Globus pallidus (tissue), 1 donor: ENCODE measurements around the gene ZNF77.
"Not testable (repeated sequence)": the region's sequence is repeated elsewhere in the genome, so short reads cannot be mapped to it uniquely, and the experiment has no call there.

ENCODE experiments used
- DNase-seq: peaks from one replicate; pipeline ENCODE4 v3.0.0-alpha.2; 2015; ENCODE audit warnings: low spot score

ZNF77 gene

GRCh38 chr19:2944775-2945574 is at the start of gene ZNF77:
TSS of gene ZNF77 (minus strand) at chr19:2944971. CDS start at chr19:2944840, 131 bp downstream.
- peak; percentile 99 for DNase-seq

DNA sequence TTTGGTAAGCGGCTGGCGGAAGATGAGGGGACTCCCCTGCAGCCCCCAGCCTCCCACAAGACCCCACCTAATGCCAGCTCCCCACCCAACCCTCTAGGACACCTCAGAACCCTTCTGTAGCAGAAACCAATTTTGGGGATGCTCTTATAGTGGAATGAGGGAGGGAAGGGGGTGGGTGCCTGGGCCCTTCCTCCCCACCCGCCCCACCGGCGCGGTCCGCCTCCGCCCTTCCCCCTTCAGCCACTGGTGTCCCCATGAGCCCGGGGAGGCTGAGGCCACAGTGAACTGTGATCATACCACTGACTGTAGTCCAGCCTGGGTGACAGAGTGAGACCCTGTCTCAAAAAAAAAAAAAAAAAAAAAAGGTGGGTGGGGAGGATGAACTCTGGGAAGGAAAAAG is 48.8 kb upstream of the ZNF77 start:
- no peak for DNase-seq

GRCh38 chr19:2992958-2993357 is 48.2 kb upstream of the ZNF77 start:
- no peak for DNase-seq

- not testable (repeated sequence) for DNase-seq
Measured at GRCh38 chr19:2992333-2992732, 47.6 kb upstream of the ZNF77 start.

GRCh38 chr19:2989236-2989946 is 44.6 kb upstream of the ZNF77 start:
- no peak for DNase-seq

- DNase-seq = no peak
Measured at GRCh38 chr19:2988568-2988967, 43.8 kb upstream of the ZNF77 start.

- no peak for DNase-seq
Measured at GRCh38 chr19:2987797-2988196, 43.0 kb upstream of the ZNF77 start.

DNA sequence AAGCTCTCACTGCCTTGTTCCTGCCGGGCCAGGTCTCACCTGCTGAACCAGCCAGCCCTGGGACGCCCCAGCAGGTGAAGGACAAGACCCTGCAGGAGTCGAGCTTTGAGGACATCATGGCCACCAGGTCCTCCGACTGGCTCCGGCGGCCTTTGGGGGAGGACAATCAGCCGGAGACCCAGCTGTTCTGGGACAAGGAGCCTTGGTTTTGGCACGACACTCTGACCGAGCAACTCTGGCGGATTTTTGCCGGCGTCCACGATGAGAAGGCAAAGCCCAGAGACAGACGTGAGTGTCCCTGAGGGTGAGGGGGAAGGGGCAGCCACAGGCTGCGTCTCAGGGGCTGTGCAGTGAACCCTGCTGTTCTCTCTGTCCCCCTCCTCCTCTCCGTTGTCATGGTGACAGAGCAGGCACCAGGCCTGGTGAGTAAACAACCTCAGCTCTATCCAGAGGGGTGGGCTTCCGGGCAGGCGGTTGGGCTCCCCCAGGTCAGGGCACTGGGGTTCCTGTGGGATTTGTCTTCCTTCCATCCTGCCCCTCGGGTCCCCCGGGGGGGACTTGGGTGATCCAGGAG is 42.3 kb upstream of the ZNF77 start:
- no peak for DNase-seq

DNA sequence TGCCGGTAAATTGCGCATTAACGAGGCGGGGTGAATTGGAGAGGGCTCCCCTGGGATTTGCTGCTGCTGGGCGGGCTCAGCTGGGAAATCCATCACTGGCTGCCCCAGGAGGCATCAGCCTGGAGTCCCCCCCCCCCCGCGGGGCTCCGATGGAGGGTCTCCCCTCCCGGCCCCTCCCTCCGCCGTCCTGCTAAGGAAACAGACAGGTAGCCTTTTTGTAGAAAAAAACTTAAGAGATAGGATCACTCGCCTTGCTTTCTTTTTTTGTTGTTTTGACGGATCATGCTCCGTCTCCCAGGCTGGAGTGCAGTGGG is 39.4 kb upstream of the ZNF77 start:
- DNase-seq = no peak

DNA sequence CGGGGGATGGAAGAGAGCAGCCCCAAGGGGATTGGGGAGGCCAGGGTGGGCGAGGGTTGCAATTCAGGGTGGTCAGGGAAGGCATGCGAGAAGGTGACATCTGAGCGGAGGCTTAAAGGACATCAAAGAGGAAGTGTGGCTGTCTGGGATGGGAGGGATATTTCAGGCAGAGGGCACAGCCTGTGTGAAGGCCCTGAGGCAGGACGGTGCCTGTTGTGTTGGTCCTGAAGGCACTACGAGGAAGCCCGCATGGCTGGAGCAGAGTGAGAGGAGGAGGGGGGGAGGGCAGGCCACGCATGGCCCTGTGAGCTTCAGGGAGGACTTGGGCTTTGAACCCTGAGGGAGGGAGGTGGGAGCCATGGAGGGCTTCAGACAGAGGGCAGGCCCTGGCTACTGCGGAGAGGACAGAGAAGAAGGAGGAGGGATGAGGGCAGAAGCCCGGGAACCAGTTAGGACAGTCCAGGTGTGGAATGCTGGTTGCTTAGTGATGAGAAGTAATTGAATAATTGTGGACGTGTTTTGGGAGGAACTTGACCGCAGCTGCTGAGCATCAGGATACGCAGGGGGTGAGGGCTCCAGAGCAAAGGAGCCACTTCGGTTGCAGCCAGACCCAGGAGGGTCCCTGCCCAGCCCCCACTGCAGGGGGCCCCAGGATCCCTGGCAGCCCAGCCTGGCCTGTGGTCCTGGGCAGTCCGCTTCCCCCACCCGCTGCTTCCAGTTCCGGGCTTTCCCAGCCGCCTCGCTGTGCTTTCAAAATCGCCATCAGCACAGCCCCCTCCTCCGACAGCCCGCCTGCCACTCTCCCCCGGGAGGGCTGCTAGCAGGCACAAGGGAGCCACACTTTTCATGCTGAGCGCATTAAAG is 38.8 kb upstream of the ZNF77 start:
- DNase-seq = no peak

DNA sequence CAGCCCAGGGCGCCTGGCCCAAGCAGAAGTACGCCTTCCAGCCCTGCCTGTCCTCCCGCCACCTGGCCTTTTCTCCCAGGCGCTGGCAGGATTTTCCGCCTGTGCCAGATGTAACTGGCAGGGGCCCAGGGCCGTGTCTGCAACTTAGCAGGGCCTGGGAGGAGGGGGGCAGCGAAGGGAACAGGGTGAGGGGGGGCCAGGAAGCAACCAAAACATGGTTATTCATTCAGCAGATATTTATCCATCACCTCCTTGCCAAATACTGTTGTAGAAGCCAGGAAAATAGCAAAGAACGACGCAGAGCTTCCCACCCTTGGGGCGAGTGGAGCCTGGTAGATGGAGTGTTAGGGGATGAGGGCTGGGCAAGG is 38.2 kb upstream of the ZNF77 start:
- DNase-seq = peak; percentile 40

- DNase-seq = no peak
Measured at GRCh38 chr19:2982561-2982960, 37.8 kb upstream of the ZNF77 start.

GRCh38 chr19:2981898-2982297 is 37.1 kb upstream of the ZNF77 start:
- DNase-seq = no peak

- no peak for DNase-seq
Measured at GRCh38 chr19:2978772-2979171, 34.0 kb upstream of the ZNF77 start.

DNA sequence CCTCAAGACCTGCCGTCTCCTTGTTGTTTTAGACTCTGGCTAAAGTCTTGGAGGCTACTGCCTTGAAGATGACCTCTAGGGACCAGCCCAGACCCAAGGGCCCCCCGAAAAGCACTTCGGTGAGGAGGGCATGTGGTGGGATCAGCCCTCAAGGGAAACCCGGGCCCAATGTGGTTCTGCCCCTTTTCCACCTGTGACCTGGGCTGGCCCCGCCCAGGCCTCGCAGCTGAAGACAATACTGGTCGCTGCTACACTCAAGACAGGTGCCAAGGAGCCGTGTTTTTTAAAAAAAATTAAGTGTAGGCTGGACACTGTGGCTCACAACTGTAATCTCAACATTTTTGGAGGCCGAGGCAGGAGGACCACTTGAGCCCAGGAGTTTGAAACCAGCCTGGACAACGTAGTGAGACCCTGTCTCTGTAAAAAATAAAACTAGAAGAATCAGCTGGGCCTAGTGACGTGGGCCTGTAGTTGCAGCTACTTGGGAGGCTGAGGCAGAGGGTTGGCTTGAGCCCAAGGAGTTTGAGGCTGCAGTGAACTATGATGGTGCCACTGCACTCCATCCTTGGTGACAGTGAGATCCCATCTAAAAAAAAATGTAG is 33.5 kb upstream of the ZNF77 start:
- DNase-seq = no peak

GRCh38 chr19:2977746-2978138 is 33.0 kb upstream of the ZNF77 start:
- DNase-seq = no peak

DNA sequence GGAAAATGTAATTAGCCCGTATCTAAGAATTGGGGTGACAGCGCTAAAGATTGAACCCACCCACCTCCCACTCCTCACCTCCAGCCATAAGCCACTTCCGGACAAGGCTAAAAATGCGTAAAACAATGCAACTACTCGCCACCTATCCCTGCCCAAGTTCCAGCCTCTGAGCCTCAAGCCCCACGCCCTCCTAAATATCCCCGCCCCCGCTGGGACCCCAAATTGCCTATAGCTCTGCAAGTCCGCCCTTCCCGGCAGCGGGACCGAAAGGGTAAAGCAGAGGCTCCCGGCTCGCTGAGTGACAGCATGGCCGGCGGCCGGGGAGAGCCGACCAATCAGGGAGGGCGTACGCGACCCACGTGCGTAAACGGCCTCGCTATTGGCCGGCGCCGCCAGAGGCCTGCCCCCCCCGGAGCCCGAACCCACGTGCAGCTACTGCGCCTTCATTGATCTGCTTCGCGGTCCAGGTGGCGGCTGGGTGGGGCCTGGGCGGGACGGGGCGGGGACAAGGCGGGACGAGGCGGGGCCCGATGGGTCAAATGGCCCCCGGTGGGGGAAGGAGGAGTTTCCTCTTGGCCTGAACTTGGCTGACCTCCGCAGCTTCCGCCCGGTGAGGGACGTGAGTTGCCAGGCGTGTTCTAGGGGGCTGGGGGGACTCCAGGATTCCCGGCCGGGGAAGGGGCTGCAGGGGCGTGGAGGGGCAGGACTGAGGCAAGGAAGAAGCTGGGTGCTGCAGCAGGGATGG is 32.4 kb upstream of the ZNF77 start, which contains the start of gene TLE6:
TLE6 (plus strand) TSS at position 564 of the 745 bp plus-strand sequence. CDS start 670 bp downstream, outside the sequence.
- DNase-seq = peak; percentile 88

- no peak for DNase-seq
Measured at GRCh38 chr19:2976609-2977000, 31.8 kb upstream of the ZNF77 start.

DNA sequence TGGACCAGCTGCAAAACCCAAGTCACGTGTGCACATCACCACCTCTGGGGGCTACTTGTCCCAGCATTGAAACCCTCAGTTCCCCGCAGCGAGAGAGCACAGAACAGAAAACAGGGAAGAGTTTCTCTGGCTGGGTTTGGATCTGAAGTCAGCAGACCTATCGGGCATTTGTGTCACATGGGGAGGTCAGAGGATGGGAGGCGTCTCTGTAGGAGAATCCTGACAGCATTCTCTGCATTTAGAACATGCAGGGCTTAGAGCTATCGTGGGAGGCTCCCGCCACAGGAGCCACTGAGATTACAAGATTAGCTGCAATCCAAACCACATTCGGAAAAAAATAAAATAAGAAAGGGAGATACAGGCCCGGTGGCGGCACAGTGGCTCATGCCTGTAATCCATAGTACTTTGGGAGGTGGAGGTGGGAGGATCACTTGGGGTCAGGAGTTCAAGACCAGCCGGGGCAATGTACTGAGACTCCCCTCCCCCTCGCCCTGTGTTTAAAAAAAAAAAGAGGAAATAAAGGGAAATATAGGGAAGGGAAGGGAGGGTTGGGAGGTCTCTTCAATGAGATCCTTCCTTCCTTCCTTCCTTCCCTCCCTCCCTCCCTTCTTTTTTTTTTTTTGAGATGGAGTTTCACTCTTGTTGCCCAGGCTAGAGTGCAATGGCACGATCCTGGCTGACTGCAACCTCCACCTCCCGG is 29.7 kb upstream of the ZNF77 start:
- no peak for DNase-seq

DNA sequence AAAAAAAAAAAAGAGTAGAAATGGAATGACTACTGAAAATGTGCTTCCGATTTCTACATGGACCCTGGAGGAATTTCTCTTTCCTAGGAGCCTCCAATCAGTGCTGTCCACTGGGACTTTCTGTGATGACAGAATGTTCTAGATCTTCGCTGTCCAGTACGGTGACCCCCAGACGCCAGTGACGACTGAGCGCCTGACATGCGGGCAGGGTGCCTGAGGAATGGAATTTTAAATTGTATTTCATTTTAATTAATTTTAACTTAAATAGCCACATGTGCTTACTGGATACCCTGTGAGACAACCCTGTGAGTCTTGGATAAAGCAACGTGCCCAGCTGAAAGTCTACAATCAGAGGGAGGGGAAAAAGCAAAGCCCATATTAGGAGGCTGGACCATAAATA is 28.5 kb upstream of the ZNF77 start:
- DNase-seq = no peak
